Retinal pigment epithelial cell (primary cell): ENCODE results near the gene DNAH5.

Experiments used
- DNase-seq: peaks from one replicate; pipeline ENCODE4 v3.0.0-alpha.2; 2010; ENCODE audit warnings: low read depth
- H3K4me3 ChIP-seq: 2 replicates; pipeline ENCODE4 v1.5.1; 2011; ENCODE audit warnings: mild to moderate bottlenecking, low read length, control low read depth, moderate library complexity
- CTCF ChIP-seq: conservative IDR thresholded peaks from 2 replicates; pipeline ENCODE4 v1.5.1; 2011; ENCODE audit warnings: low read depth, low read length, control low read depth, inconsistent platforms

DNAH5 gene

GRCh38 chr5:13649656-13650055 is 294.8 kb downstream of the DNAH5 start:
- H3K4me3 ChIP-seq: no peak overlapping the region
- no peak for DNase-seq
- no peak for TF ChIP-seq CTCF

GRCh38 chr5:13648822-13649221 is 295.7 kb downstream of the DNAH5 start:
- H3K4me3 ChIP-seq: no peak overlapping the region
- TF ChIP-seq CTCF: no peak
- DNase-seq: no peak

GRCh38 chr5:13643734-13644133 is 300.8 kb downstream of the DNAH5 start:
- H3K4me3 ChIP-seq: no peak overlapping the region
- DNase-seq: no peak
- TF ChIP-seq CTCF: no peak

- no peak for DNase-seq
- no peak for TF ChIP-seq CTCF
- H3K4me3 ChIP-seq: no peak overlapping the region
Observed at GRCh38 chr5:13643196-13643595, 301.3 kb downstream of the DNAH5 start.
